ENCODE results near the gene NOP16. TPM values are rescaled to one million over a fixed set of nuclear protein-coding genes. Genes with fewer than 3 reads are reported as not detected.

NOP16 gene
- total RNA-seq, 3 donors from 2014 or later (not counting 1 experiment from before 2014, with no cell fraction given) = 6.4 to 12.4 (median 12.1) TPM

- peaks cover 18% of the 10 kb centered on the region for H3K36me3 ChIP-seq (ENCODE audit: control insufficient read depth, insufficient read depth, low read length)
- H3K4me1 Mint-ChIP-seq = no peaks in the 10 kb centered on the region
- H3K27ac Mint-ChIP-seq = no peak overlapping the region
- H3K4me1 ChIP-seq (ENCODE audit: control insufficient read depth, insufficient read depth, low read length) = no peaks in the 10 kb centered on the region
- no peaks in the 10 kb centered on the region for H3K27me3 Mint-ChIP-seq (ENCODE audit: low read depth in 2 of 2)
- H3K4me3 Mint-ChIP-seq = no peak overlapping the region
- H3K9me3 ChIP-seq (ENCODE audit: control insufficient read depth, insufficient read depth, low read length) = no peaks in the 10 kb centered on the region
- peaks cover 2 to 5% of the 10 kb centered on the region in 2 donors for H3K9me3 Mint-ChIP-seq
- no peak overlapping the region for H3K27ac ChIP-seq (ENCODE audit: low read length)
- TF ChIP-seq CTCF (IDR thresholded peaks at IDR 0.05) = no peak
- DNase-seq = no peak
- no peak for ATAC-seq
- H3K36me3 Mint-ChIP-seq = peaks cover 30% of the 10 kb centered on the region
- intact Hi-C loops (cut with micrococcal nuclease) = no loop called here
- H3K27me3 ChIP-seq (ENCODE audit: control insufficient read depth, insufficient read depth, low read length) = no peaks in the 10 kb centered on the region
- H3K4me3 ChIP-seq (ENCODE audit: low read length) = no peak overlapping the region
Observed at GRCh38 chr5:176334031-176334770, 54.2 kb downstream of the NOP16 start.

Other genes starting within 250 kb of the NOP16 start
- gene SIMC1, start 150.2 kb downstream of the NOP16 start, total RNA-seq = 10 to 100 TPM; 19.6 to 30.2 (median 27.8) TPM
- gene KIAA1191, start 26.8 kb downstream of the NOP16 start, total RNA-seq = 10 to 100 TPM; 36.8 to 76.3 (median 75.7) TPM
- gene ARL10, start 23.1 kb downstream of the NOP16 start, total RNA-seq = 1 to 10 TPM in 2 of 3 donors, under 1 TPM in 1; 0.75 to 6.8 (median 6.7) TPM
- 10 to 100 TPM; 83.5 to 90.2 (median 86.2) TPM for gene HIGD2A, start 153 bp upstream of the NOP16 start, total RNA-seq
- 10 to 100 TPM; 60.6 to 77.2 (median 70.4) TPM for gene CLTB, start 27.9 kb upstream of the NOP16 start, total RNA-seq
- gene FAF2, start 59.8 kb upstream of the NOP16 start, total RNA-seq = 10 to 100 TPM; 32.1 to 32.5 (median 32.1) TPM
- gene RNF44, start 148.8 kb upstream of the NOP16 start, total RNA-seq = 100 to 1,000 TPM; 297 to 394 (median 359) TPM
- 1 to 10 TPM in 2 of 3 donors, under 1 TPM in 1; 0.75 to 2.2 (median 1.8) TPM for gene CDHR2, start 160.7 kb upstream of the NOP16 start, total RNA-seq
- gene GPRIN1, start 221.6 kb upstream of the NOP16 start, total RNA-seq = 1 to 10 TPM in 2 of 3 donors, under 1 TPM in 1; 0.92 to 1.5 (median 1.3) TPM
- gene SNCB, start 241.9 kb upstream of the NOP16 start, total RNA-seq = not detected
- not detected for gene EIF4E1B, start 242.1 kb upstream of the NOP16 start, total RNA-seq

All from natural killer cell (primary cell).